GM03348 (cell line): ENCODE data around the gene RASSF4.

Experiments used
- DNase-seq: peaks from one replicate; pipeline ENCODE4 v3.0.0; 2012; ENCODE audit warnings: low spot score

RASSF4 gene

GRCh38 chr10:44928462-44928861 is 31.1 kb upstream of the RASSF4 start:
- DNase-seq: no peak

- DNase-seq: no peak
Observed at GRCh38 chr10:44929356-44930255, 30.0 kb upstream of the RASSF4 start.

- no peak for DNase-seq
Observed at GRCh38 chr10:44930904-44931620, 28.5 kb upstream of the RASSF4 start.

GRCh38 chr10:44931621-44932516 is 27.7 kb upstream of the RASSF4 start:
- no peak for DNase-seq

- DNase-seq: peak; percentile 90
Observed at GRCh38 chr10:44932517-44933450, 26.8 kb upstream of the RASSF4 start.

GRCh38 chr10:44933451-44934321 is 25.9 kb upstream of the RASSF4 start:
- no peak for DNase-seq

- DNase-seq: no peak
Observed at GRCh38 chr10:44934416-44935200, 25.0 kb upstream of the RASSF4 start.

GRCh38 chr10:44935201-44935965 is 24.2 kb upstream of the RASSF4 start:
- peak; percentile 86 for DNase-seq

GRCh38 chr10:44935966-44936295 is 23.7 kb upstream of the RASSF4 start:
- DNase-seq: no peak

- no peak for DNase-seq
Observed at GRCh38 chr10:44936314-44936975, 23.2 kb upstream of the RASSF4 start.

- DNase-seq: no peak
Observed at GRCh38 chr10:44937196-44938005, 22.2 kb upstream of the RASSF4 start.

GRCh38 chr10:44938956-44939355 is 20.6 kb upstream of the RASSF4 start:
- DNase-seq: no peak

GRCh38 chr10:44939691-44940401 is 19.8 kb upstream of the RASSF4 start:
- DNase-seq: no peak

GRCh38 chr10:44944354-44944753 is 15.2 kb upstream of the RASSF4 start:
- no peak for DNase-seq

GRCh38 chr10:44946205-44946604 is 13.4 kb upstream of the RASSF4 start:
- DNase-seq: no peak

- DNase-seq: no peak
Observed at GRCh38 chr10:44947371-44948152, 12.0 kb upstream of the RASSF4 start.
